Astrocyte (in vitro differentiated cells and primary cell): Measurements from ENCODE around the gene TMCC1.

ENCODE experiments used
- EZH2 ChIP-seq: IDR thresholded peaks from 2 replicates; pipeline ENCODE4 v1.6.1; 2012; ENCODE audit warnings: mild to moderate bottlenecking, low read length, inconsistent platforms; ENCODE audit not compliant: insufficient read depth
- TF ChIP-seq, protein P1 (sequence below): IDR thresholded peaks from 2 replicates; pipeline ENCODE4 v1.5.1; 2011; ENCODE audit warnings: low read depth, mild to moderate bottlenecking, inconsistent platforms, low read length, moderate library complexity; ENCODE audit not compliant: insufficient read depth

DNA sequence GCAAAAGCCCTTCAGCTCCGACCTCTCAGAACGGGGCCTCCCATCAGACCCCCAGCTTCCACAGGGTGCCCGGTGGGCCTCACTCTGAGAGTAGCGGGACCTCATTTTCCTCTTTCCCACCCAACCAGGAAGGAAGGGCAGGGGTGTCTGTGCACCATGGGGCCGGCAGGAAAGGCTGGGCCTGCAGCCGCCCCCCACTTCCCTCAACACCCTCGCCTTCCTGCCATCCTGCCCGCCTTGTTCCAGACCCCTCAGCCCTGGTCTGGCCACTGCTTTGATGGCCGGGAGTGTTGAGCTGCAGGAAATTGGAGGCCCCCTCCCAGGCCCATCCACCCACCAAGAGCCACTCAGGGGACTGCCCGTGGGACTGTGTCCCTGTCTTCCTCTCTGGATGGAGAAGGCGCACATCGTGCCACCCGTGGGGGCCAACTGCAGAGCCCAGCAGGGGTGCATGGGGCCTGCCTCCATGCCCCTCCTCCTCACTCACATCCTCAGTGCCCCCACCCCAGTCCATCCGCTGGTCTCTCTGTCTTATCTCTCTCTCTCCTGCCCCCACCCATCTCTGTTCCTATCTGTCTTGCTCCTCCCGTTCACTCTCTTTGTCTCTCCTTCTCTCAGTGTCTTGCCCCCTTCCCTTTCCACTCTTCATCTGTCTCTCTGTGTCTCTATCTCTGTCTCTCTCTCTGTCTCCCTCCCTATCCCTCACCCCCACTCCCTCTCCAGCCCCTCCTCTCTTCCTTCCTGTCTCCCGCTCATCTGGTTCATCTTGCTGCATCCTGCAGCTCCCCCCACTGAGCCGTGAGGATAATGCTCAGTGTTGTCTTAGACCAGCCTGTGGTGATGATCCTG is 285.2 kb downstream of the TMCC1 start:
- TF ChIP-seq, protein P1, sequence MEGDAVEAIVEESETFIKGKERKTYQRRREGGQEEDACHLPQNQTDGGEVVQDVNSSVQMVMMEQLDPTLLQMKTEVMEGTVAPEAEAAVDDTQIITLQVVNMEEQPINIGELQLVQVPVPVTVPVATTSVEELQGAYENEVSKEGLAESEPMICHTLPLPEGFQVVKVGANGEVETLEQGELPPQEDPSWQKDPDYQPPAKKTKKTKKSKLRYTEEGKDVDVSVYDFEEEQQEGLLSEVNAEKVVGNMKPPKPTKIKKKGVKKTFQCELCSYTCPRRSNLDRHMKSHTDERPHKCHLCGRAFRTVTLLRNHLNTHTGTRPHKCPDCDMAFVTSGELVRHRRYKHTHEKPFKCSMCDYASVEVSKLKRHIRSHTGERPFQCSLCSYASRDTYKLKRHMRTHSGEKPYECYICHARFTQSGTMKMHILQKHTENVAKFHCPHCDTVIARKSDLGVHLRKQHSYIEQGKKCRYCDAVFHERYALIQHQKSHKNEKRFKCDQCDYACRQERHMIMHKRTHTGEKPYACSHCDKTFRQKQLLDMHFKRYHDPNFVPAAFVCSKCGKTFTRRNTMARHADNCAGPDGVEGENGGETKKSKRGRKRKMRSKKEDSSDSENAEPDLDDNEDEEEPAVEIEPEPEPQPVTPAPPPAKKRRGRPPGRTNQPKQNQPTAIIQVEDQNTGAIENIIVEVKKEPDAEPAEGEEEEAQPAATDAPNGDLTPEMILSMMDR: no peak
- no peak for TF ChIP-seq EZH2
